Stimulated activated memory B cell treated with anti-CD40 and anti-IgM and Interleukin-4, amounts not matched to agents 10 μg/mL and 1 μg/mL and 100 μg/mL, for 72 hours (primary cell): ENCODE data around the gene LGI2.
"Not testable (repeated sequence)": the region's sequence is repeated elsewhere in the genome, so short reads cannot be mapped to it uniquely, and the experiment has no call there.

Experiments
- ATAC-seq: fragments of 150-1000 bp; cut with Tn5 transposase; 2 replicates; pipeline ENCODE4 v1.10.0; 2021
- H3K27ac Mint-ChIP-seq: one replicate; pipeline ENCODE4 v1.8.0; 2022; ENCODE audit warnings: mild to moderate bottlenecking, mixed read lengths
- H3K27me3 Mint-ChIP-seq: one replicate; pipeline ENCODE4 v1.8.0; 2022; ENCODE audit warnings: mixed read lengths
- H3K36me3 Mint-ChIP-seq: one replicate; pipeline ENCODE4 v1.8.0; 2022; ENCODE audit warnings: mixed read lengths
- H3K4me1 Mint-ChIP-seq: one replicate; pipeline ENCODE4 v1.8.0; 2022; ENCODE audit warnings: mixed read lengths
- H3K4me3 Mint-ChIP-seq: one replicate; pipeline ENCODE4 v1.8.0; 2022; ENCODE audit warnings: mild to moderate bottlenecking, moderate library complexity, mixed read lengths
- H3K9me3 Mint-ChIP-seq: one replicate; pipeline ENCODE4 v1.8.0; 2022; ENCODE audit warnings: mixed read lengths

Gene LGI2

GRCh38 chr4:25060241-25060962, 29.7 kb upstream of the LGI2 start:
- no peaks in the 10 kb centered on the region for H3K36me3 Mint-ChIP-seq
- H3K4me1 Mint-ChIP-seq = no peaks in the 10 kb centered on the region
- H3K4me3 Mint-ChIP-seq = no peak overlapping the region
- H3K9me3 Mint-ChIP-seq = peaks cover 7% of the 10 kb centered on the region
- H3K27me3 Mint-ChIP-seq = peaks cover 22% of the 10 kb centered on the region
- H3K27ac Mint-ChIP-seq = no peak overlapping the region
- no peak for ATAC-seq

- peaks cover 7% of the 10 kb centered on the region for H3K9me3 Mint-ChIP-seq
- H3K4me1 Mint-ChIP-seq = no peaks in the 10 kb centered on the region
- H3K4me3 Mint-ChIP-seq = no peak overlapping the region
- H3K27me3 Mint-ChIP-seq = peaks cover 25% of the 10 kb centered on the region
- no peak overlapping the region for H3K27ac Mint-ChIP-seq
- H3K36me3 Mint-ChIP-seq = no peaks in the 10 kb centered on the region
- ATAC-seq = no peak
Measured at GRCh38 chr4:25059791-25060190, 29.0 kb upstream of the LGI2 start.

- H3K27me3 Mint-ChIP-seq = peaks cover 32% of the 10 kb centered on the region
- ATAC-seq = no peak
- peaks cover 7% of the 10 kb centered on the region for H3K9me3 Mint-ChIP-seq
- H3K4me1 Mint-ChIP-seq = no peaks in the 10 kb centered on the region
- H3K4me3 Mint-ChIP-seq = no peak overlapping the region
- no peaks in the 10 kb centered on the region for H3K36me3 Mint-ChIP-seq
- no peak overlapping the region for H3K27ac Mint-ChIP-seq
Measured at GRCh38 chr4:25058796-25059195, 28.1 kb upstream of the LGI2 start.

GRCh38 chr4:25057299-25057698, 26.6 kb upstream of the LGI2 start:
- Mint-ChIP-seq H3K27ac (no peak overlapping the region), H3K4me1 (no peaks in the 10 kb centered on the region), H3K36me3 (no peaks in the 10 kb centered on the region), H3K4me3 (no peak overlapping the region), H3K27me3 (peaks cover 25% of the 10 kb centered on the region), H3K9me3 (peaks cover 7% of the 10 kb centered on the region)
- no peak for ATAC-seq

- not testable (repeated sequence) for H3K9me3 Mint-ChIP-seq, H3K4me3 Mint-ChIP-seq
Measured at GRCh38 chr4:25052037-25052436, 21.3 kb upstream of the LGI2 start.

GRCh38 chr4:25051534-25051933, 20.8 kb upstream of the LGI2 start:
- H3K4me1 Mint-ChIP-seq = no peaks in the 10 kb centered on the region
- peaks cover 24% of the 10 kb centered on the region for H3K27me3 Mint-ChIP-seq
- H3K4me3 Mint-ChIP-seq = no peak overlapping the region
- no peak overlapping the region for H3K27ac Mint-ChIP-seq
- no peaks in the 10 kb centered on the region for H3K36me3 Mint-ChIP-seq
- no peak for ATAC-seq
- no peaks in the 10 kb centered on the region for H3K9me3 Mint-ChIP-seq

More at GRCh38 chr4:25052037-25052436, 21.3 kb upstream of the LGI2 start:
- not testable (repeated sequence) for H3K36me3 Mint-ChIP-seq, ATAC-seq, H3K27ac Mint-ChIP-seq, H3K4me1 Mint-ChIP-seq
- peaks cover 29% of the 10 kb centered on the region for H3K27me3 Mint-ChIP-seq

GRCh38 chr4:25050370-25051078, 19.8 kb upstream of the LGI2 start:
- ATAC-seq = no peak
- H3K36me3 Mint-ChIP-seq = no peaks in the 10 kb centered on the region
- no peaks in the 10 kb centered on the region for H3K4me1 Mint-ChIP-seq
- no peak overlapping the region for H3K27ac Mint-ChIP-seq
- H3K9me3 Mint-ChIP-seq = peaks cover 2% of the 10 kb centered on the region
- H3K27me3 Mint-ChIP-seq = peaks cover 23% of the 10 kb centered on the region
- H3K4me3 Mint-ChIP-seq = no peak overlapping the region

GRCh38 chr4:25043548-25043947, 12.8 kb upstream of the LGI2 start:
- Mint-ChIP-seq H3K4me3 (no peak overlapping the region), H3K27ac (no peak overlapping the region), H3K27me3 (peaks cover 25% of the 10 kb centered on the region)

GRCh38 chr4:25033526-25033925, 2.8 kb upstream of the LGI2 start:
- Mint-ChIP-seq H3K9me3 (peaks cover 3% of the 10 kb centered on the region), H3K36me3 (no peaks in the 10 kb centered on the region), H3K27ac (no peak overlapping the region), H3K4me1 (peaks cover 7% of the 10 kb centered on the region), H3K4me3 (no peak overlapping the region), H3K27me3 (peaks cover 33% of the 10 kb centered on the region)
- ATAC-seq = no peak

More at GRCh38 chr4:25043548-25043947, 12.8 kb upstream of the LGI2 start:
- Mint-ChIP-seq H3K9me3 (peaks cover 2% of the 10 kb centered on the region), H3K36me3 (no peaks in the 10 kb centered on the region), H3K4me1 (no peaks in the 10 kb centered on the region)
- ATAC-seq = no peak

- Mint-ChIP-seq H3K4me3 (no peak overlapping the region), H3K9me3 (peaks cover 3% of the 10 kb centered on the region)
Measured at GRCh38 chr4:25032126-25032525, 1.4 kb upstream of the LGI2 start.

GRCh38 chr4:25031077-25031621, 403 bp upstream of the LGI2 start:
- no peaks in the 10 kb centered on the region for H3K36me3 Mint-ChIP-seq
- H3K9me3 Mint-ChIP-seq = peaks cover 3% of the 10 kb centered on the region
- ATAC-seq = peak; percentile 52
- peak overlapping the region; percentile 27 for H3K4me3 Mint-ChIP-seq
- H3K27me3 Mint-ChIP-seq = peaks cover 56% of the 10 kb centered on the region
- H3K4me1 Mint-ChIP-seq = peaks cover 7% of the 10 kb centered on the region
- H3K27ac Mint-ChIP-seq = no peak overlapping the region

More at GRCh38 chr4:25032126-25032525, 1.4 kb upstream of the LGI2 start:
- no peak for ATAC-seq
- Mint-ChIP-seq H3K36me3 (no peaks in the 10 kb centered on the region), H3K27ac (no peak overlapping the region), H3K4me1 (peaks cover 7% of the 10 kb centered on the region), H3K27me3 (peaks cover 47% of the 10 kb centered on the region)

- no peaks in the 10 kb centered on the region for H3K36me3 Mint-ChIP-seq
- H3K27me3 Mint-ChIP-seq = peaks cover 62% of the 10 kb centered on the region
- peaks cover 7% of the 10 kb centered on the region for H3K4me1 Mint-ChIP-seq
- ATAC-seq = no peak
- H3K9me3 Mint-ChIP-seq = peaks cover 3% of the 10 kb centered on the region
- no peak overlapping the region for H3K4me3 Mint-ChIP-seq
- H3K27ac Mint-ChIP-seq = no peak overlapping the region
Measured at GRCh38 chr4:25029479-25030276, 1.1 kb downstream of the LGI2 start.

- Mint-ChIP-seq H3K27me3 (peaks cover 62% of the 10 kb centered on the region), H3K4me3 (no peak overlapping the region), H3K9me3 (no peaks in the 10 kb centered on the region), H3K36me3 (no peaks in the 10 kb centered on the region), H3K4me1 (peaks cover 7% of the 10 kb centered on the region), H3K27ac (no peak overlapping the region)
- no peak for ATAC-seq
Measured at GRCh38 chr4:25028851-25029250, 1.9 kb downstream of the LGI2 start.

GRCh38 chr4:25022766-25023165, 8.0 kb downstream of the LGI2 start:
- H3K36me3 Mint-ChIP-seq = no peaks in the 10 kb centered on the region
- no peak overlapping the region for H3K27ac Mint-ChIP-seq
- no peak overlapping the region for H3K4me3 Mint-ChIP-seq
- H3K4me1 Mint-ChIP-seq = no peaks in the 10 kb centered on the region
- no peaks in the 10 kb centered on the region for H3K9me3 Mint-ChIP-seq
- H3K27me3 Mint-ChIP-seq = peaks cover 35% of the 10 kb centered on the region
- ATAC-seq = no peak

- Mint-ChIP-seq H3K36me3 (no peaks in the 10 kb centered on the region), H3K4me1 (no peaks in the 10 kb centered on the region), H3K9me3 (no peaks in the 10 kb centered on the region), H3K27me3 (peaks cover 19% of the 10 kb centered on the region), H3K4me3 (no peak overlapping the region), H3K27ac (no peak overlapping the region)
- ATAC-seq = no peak
Measured at GRCh38 chr4:25021216-25021615, 9.5 kb downstream of the LGI2 start.
